ENCODE data around the gene EFHC1.
A peak's percentile ranks its signal among the peaks of the same experiment; 100 is the strongest.
"Not testable (repeated sequence)": the region's sequence is repeated elsewhere in the genome, so short reads cannot be mapped to it uniquely, and the experiment has no call there.

Gene EFHC1, protein sequence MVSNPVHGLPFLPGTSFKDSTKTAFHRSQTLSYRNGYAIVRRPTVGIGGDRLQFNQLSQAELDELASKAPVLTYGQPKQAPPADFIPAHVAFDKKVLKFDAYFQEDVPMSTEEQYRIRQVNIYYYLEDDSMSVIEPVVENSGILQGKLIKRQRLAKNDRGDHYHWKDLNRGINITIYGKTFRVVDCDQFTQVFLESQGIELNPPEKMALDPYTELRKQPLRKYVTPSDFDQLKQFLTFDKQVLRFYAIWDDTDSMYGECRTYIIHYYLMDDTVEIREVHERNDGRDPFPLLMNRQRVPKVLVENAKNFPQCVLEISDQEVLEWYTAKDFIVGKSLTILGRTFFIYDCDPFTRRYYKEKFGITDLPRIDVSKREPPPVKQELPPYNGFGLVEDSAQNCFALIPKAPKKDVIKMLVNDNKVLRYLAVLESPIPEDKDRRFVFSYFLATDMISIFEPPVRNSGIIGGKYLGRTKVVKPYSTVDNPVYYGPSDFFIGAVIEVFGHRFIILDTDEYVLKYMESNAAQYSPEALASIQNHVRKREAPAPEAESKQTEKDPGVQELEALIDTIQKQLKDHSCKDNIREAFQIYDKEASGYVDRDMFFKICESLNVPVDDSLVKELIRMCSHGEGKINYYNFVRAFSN
- 10.5 to 22.8 (median 19.4) reads per million in 4 experiments for total RNA-seq

DNA sequence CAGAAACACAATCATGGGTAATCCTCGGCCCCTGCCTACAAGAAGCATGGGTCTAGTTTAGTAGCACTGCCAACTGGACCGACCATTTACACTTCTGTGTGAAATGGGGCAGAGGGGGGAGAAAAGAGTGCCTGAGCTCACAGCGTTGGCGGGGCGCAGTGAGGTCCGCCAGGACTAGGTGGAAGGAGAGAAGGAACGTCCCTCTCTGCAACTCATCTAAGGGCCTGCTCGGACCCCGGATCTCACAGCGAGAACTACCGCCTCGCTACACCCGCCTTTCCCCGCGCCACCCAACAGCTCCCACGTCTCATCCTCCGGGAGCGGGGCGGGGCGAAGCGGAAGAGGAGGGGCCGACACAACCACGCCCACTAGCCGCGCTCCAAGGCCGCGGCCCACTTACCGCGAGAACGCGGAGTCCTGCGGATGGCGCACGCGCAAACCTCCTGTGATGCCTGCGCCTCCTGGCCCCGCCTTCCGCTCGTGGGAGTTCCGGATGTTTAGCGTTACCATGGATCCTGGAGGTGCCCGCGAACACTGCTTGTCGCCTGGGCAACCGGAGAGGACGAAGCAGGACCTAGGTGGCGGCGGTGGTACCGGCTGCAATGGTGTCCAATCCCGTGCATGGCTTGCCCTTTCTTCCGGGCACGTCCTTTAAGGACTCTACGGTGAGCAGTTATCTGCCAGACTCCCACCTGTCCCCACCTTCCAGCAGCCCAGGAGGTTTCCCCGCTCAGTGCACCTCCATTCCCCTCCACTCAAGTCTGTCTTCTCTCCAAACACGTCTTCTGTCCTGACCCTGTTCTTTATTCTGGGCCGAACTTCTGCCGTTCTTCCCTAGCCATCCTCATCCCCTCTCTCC lies at the start of gene EFHC1:
Gene EFHC1 (plus strand): TSS at position 534 of the 859 bp plus-strand sequence. CDS start 69 bp downstream, at position 603.
- peak; percentile 96 for DNase-seq

DNA sequence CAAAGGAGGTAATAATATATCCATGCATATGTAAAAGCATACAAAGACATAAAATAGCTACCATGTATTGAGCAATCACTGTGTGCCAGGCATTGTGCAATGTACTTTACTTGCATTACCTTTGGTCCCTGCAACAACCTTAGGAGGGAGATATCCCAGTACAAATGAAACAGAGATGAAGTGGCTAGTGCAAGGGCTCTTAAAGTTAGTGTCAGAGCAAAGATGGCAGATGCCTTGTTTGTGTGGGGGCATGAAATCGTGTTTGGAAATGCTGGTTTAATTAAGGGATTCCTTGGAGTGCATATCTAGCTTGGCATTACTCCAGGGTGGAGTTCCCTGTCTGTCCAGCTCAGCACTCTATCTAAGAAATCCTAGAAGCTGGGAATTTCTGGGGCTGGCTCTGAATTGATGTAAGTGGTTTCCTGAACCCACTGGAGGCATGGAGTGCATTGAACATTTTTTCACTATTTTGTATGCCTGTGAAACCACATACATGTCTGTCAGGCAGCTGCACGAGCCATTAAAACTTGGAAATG lies 48.4 kb upstream of the EFHC1 start:
- no peak for DNase-seq

DNA sequence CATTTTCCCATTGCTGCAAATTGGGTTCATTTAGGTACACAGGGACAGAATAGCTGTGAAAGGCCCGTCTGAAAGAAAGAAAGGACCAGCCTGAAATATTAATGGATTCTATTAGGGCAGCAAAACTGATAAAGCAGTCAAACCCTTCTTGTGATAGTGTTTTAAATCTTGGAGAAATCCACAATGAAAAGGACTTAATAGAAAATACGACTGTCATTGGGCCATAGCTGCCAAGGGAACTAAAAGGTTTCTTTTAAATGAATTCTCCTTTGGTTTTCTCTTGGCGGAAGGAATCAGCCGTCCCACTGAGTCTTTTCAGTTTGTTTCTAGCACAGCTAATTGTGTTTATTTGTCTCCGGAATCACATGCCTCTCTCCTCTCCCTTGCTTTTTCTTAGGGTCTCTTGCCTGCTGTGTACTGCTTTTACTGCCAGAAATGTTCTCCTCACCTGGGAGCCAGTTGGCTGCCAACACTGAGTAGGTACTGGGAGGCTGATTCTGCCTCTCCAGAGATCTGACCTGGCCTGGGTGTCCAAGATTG lies 46.9 kb upstream of the EFHC1 start:
- DNase-seq = no peak

GRCh38 chr6:52374247-52374646 lies 45.9 kb upstream of the EFHC1 start:
- no peak for DNase-seq

DNA sequence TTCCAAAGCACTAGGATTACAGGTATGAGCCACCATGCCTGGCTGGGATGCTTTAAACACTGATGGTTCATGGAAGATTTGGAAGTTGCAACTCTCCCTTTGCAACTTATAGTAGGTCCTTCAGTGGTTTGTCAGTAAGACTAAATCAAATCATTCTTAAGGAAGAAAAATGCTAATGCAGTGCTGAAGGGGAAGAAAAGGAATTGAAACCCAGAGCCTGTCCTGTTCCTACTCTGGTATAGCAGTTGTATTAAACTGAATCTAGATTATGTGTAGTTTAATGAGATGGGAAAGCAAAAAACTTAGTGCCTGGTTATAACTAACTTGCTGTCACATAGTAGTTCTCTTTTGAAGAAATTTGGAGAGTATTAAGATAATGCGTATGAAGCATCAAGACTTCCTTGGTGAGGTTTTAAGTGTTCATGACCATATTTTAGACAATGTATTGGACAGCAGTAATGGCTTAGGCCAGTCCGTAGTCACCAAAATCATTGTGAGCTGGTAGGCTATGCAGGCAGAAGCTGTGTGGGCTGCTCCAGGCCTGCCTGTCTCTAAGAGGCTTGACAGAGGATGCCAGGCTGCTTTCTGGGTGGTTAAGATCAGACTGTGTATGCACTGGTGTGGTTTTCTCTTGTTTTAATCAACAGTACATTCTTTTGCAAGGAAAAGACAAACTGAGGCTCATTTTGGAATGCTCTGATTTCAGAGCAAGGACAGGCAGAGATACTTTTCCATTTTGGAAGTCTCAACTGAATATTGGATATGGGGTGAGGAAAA lies 44.2 kb upstream of the EFHC1 start:
- no peak for DNase-seq

- no peak for DNase-seq
These were observed 43.4 kb upstream of the EFHC1 start for GRCh38 chr6:52376763-52377162.

GRCh38 chr6:52377538-52378221 lies 42.5 kb upstream of the EFHC1 start:
- no peak for DNase-seq

DNA sequence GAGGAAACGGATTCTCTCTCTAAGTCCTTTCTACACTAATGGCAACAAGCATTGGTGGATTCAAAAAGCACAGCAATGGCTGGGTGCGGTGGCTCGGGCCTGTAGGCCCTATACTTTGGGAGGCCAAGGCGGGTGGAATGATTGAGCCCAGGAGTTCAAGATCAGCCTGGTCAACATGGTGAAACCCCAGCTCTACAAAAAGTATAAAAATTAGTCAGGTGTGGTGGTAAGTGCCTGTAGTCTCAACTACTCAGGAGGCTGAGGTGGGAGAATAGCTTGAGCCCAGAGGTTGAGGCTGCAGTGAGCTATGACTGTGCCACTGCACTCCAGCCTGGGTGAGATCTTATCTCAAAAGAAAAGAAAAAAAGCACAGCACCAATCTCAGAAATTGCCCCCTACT lies 38.9 kb upstream of the EFHC1 start:
- DNase-seq = no peak

GRCh38 chr6:52384145-52384766 lies 35.9 kb upstream of the EFHC1 start:
- no peak for DNase-seq

GRCh38 chr6:52385074-52385473 lies 35.1 kb upstream of the EFHC1 start:
- DNase-seq = no peak

DNA sequence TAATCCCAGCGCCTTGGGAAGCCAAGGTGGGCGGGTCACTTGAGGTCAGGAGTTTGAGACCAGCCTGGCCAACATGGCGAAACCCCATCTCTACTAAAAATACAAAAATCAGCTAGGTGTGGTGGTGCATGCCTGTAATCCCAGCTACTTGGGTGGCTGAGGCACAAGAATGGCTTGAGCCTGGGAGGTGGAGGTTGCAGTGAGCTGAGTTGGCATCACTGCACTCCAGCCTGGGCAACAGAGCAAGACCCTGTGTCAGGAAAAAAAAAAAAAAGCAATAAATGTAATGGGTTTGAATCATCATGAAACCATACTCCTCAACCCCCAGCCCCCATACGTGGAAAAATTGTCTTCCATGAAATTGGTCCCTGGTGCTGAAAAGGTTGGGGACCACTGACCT lies 32.0 kb upstream of the EFHC1 start:
- DNase-seq = not testable (repeated sequence)

DNA sequence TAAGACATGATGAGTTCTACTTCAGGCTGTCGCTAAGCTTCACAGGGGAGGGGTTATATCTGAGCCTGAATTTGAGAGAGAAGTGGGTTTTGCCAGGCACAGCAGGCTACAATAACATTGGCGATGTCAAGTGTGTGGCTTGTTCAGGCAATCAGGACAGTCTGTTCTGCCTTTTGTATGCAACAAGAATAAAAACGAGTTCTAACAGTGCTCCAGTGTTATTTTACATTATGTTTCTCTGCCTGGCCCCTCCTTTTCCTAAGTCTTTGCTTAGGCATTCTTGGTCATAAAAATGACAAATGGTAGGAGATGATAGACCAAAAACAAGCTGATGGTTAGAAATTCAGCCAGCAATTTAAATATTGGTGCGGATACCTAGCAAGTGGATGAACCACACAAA lies 31.4 kb upstream of the EFHC1 start:
- DNase-seq = no peak

DNA sequence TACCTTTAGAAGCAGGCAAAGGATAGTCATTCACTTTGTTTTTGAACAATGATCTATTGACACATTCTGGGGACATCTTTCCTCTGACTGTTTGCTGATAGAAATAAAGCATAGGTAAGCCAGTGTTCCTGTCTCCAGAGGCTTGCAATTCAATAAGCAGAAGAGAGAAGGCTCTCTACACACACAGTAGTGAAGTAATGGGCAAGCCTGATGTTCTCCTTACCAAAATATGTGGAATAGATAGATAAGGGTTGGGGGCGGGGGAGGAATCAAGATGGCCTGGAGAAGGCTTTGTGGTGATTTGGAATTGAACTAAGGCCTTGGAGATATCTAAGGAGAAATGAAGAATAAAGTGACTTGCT lies 30.9 kb upstream of the EFHC1 start:
- DNase-seq = no peak

- no peak for DNase-seq
These were observed 30.3 kb upstream of the EFHC1 start for GRCh38 chr6:52389626-52390360.

DNA sequence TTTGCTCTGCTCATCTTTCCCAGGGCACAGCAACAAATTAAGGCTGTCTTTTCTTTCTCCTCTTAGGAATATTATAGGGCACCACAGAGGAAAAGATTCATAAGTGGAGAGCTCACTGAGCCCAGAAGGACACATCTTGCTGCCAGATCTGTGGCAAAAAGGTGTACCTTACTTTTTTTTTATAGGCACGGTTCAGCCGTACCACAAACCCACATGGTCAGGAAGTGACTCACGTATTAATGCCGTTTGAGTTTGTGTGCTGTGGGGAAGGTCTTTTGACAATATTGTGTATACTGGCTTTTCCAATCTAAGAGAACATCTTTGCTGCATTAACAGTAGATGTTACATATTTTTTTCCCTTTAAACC lies 29.8 kb upstream of the EFHC1 start:
- peak; percentile 40 for DNase-seq

- no peak for DNase-seq
These were observed 28.5 kb upstream of the EFHC1 start for GRCh38 chr6:52391599-52391998.

- DNase-seq = no peak
These were observed 27.2 kb upstream of the EFHC1 start for GRCh38 chr6:52392944-52393343.

DNA sequence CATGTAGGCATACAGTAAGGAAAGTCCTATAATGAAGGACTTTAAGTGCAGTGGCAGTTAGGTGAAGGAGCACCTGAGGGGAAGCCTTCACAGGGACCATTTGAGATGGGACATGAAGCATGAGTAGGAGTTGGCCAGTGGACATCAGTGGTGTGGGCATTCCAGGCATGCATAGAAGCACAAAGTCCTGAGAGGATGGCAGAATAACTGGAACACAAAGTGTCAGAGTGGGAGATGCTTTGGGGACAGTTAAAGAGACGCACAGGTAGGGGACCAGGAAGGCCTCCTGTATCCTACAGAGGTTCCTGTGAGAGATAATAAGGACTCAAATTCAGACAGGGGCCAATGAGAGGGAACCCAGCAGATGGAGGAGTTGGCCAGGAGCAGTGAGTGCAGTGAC lies 26.4 kb upstream of the EFHC1 start:
- DNase-seq = no peak

GRCh38 chr6:52394251-52394666 lies 25.9 kb upstream of the EFHC1 start:
- no peak for DNase-seq

- DNase-seq = no peak
These were observed 24.2 kb upstream of the EFHC1 start for GRCh38 chr6:52395969-52396368.

Data from effector CD8-positive, alpha-beta T cell (primary cell).